HG03571 (cell line): ENCODE data around the gene CTSL.

ENCODE experiments used
- ATAC-seq: cut with Tn5 transposase; IDR thresholded peaks from one replicate; pipeline ENCODE4 v1.9.1; 2021; ENCODE audit not compliant: unreplicated experiment

Gene CTSL

DNA sequence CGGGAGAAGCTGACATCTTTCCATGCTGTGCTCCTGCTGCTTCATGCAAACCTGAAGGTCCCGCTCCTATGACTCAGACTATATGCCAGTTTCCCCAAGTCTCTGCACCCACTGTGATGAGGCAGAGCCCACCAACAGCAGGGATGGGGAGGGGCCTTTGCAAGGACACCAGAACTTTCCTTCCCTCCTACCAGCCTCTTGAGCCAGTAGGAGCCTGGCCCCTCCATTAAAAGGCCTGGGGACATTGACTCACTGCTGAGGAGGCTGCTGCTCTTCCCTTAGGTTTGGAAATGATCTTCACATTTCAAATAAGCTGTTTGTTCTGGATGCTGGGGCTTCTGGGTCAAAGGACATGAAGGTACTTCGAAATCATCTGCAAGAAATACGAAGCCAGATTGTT, 26.1 kb upstream of the CTSL start:
- no peak for ATAC-seq

GRCh38 chr9:87701491-87701890, 24.4 kb upstream of the CTSL start:
- no peak for ATAC-seq

DNA sequence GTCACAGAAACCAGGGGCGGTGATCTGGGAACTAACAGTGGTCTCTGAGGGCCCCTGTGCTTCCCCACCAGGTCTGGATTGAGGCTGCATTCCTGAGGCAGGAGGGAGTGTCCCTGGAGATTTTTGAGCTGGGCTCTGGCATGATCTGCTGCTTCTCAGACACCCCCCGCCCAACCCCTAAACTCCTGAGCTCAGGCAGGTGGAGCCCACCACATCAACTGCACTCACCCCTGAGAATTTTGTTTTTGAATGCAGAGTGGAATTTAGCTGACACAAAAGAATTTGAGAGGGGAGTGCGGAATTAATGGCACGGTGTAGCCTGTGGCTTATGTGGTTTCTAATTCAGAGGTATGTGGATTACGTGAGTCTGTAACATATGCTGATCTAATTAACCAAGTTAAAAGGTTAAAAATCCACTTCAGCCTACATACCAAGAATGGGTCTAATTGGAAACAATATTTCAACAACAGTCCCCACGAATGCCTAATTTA, 23.9 kb upstream of the CTSL start:
- no peak for ATAC-seq

GRCh38 chr9:87702921-87703320, 23.0 kb upstream of the CTSL start:
- ATAC-seq = no peak

- no peak for ATAC-seq
These were observed 22.2 kb upstream of the CTSL start for GRCh38 chr9:87703636-87704276.

DNA sequence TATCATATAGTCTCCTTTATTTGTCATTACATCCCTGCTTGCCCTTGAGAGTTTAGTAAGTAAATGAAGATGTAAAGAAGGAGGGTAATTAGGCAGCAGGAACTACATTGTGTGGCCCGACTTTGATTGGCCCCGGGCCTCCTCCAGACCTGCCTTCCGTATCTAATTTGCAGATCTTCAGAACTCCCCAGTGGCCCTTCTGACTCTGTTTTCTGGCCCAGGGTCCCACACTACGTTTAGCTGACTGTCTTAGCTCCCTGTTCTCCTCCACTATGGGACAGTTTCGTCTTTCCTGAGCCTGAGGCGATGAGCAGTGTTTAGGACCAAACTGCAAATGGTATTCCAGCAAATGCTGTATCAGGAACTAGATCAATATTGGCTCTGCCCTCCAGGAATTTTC, 21.6 kb upstream of the CTSL start:
- no peak for ATAC-seq

GRCh38 chr9:87706066-87706739, 19.7 kb upstream of the CTSL start:
- ATAC-seq = no peak

GRCh38 chr9:87707805-87708506, 18.0 kb upstream of the CTSL start:
- no peak for ATAC-seq

DNA sequence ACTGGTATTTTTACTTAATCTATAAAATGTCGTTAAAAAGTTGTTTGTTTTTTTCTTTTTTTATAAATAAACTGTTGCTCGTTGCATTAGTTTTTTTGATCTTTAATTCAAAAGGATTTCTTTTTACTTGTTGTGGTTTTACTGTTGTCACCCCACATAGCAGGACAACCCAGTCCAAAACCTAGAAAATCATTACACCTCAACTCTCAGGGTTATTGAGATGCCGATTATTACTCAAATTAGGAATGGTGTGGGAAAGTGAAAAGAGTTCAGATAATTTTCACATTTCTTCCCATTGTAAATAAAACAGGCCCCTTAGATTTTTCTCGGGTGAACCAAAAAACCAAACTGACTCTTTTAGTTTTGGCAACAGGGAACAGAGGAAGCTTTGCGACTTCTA, 17.4 kb upstream of the CTSL start:
- no peak for ATAC-seq

GRCh38 chr9:87708986-87709728, 16.8 kb upstream of the CTSL start:
- ATAC-seq = no peak

GRCh38 chr9:87710443-87710842, 15.5 kb upstream of the CTSL start:
- no peak for ATAC-seq

GRCh38 chr9:87711857-87712800, 13.8 kb upstream of the CTSL start:
- no peak for ATAC-seq

GRCh38 chr9:87712801-87713277, 13.1 kb upstream of the CTSL start:
- no peak for ATAC-seq

GRCh38 chr9:87713278-87713987, 12.5 kb upstream of the CTSL start:
- no peak for ATAC-seq

DNA sequence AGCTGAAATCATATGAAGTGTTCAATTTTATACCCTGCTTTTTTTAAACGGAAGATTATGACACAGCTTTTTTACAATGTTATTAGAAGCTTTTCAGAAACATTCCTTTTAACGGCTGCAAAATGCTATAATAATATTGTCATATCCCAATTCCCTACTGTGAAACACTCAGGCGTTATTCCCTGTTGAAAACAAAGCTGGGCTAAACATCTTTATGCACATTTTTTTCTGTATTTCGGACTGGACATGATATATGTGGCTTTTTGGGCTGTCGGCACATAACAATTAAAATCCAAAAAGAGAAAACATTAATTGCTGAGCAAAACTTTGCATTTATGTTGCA, 12.0 kb upstream of the CTSL start:
- no peak for ATAC-seq

- ATAC-seq = no peak
These were observed 11.1 kb upstream of the CTSL start for GRCh38 chr9:87714819-87715218.

DNA sequence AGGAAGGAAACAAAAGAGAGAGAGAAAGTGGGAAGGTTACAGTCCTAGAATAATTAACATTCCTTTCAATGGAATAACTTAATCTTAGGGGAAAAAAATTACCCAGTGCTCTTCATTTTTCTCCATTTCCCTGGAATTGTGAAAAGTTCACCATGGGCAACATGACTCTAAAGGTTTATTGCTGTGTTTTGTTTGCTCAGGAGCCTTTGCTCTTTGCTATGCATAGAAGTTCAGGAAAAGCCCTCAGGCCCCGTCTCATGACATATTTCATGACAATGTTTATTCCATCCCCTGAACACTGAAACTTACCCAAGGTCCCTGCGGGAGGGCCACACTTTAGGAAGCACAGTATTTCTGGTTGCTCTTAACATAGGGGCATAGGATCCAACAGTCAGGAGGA, 9.8 kb upstream of the CTSL start:
- ATAC-seq = no peak

DNA sequence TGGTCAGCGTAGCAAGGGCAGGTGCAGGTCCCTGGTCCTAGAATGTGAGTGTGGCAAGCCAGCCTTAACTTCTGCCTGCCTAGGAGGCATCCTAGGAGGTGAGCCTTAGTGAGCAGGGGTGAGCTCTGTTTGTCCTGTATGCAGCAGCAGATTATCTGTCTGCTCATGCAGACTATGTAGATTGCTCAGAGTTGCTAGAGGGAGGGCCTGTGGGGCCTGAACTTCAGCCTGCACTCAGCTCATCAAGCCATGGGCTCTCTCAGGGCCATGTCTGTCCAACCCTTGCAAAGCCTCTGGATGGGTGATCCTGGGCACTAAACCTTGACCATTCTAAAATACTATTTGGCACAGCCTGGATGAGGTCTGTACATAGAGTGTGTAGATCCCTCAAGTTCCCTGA, 8.5 kb upstream of the CTSL start:
- no peak for ATAC-seq

GRCh38 chr9:87718231-87718630, 7.7 kb upstream of the CTSL start:
- ATAC-seq = no peak
